GM19240 (cell line): ENCODE results near the gene FLYWCH2.

Experiments
- DNase-seq: peaks from one replicate; pipeline ENCODE4 v3.0.0; 2011; ENCODE audit warnings: low spot score; ENCODE audit not compliant: insufficient read length

FLYWCH2 gene

GRCh38 chr16:2882650-2883457 is at the start of gene FLYWCH2:
FLYWCH2 (plus strand) TSS chr16:2883215; CDS start chr16:2896450, 13,235 bp downstream.
- peak; percentile 95 for DNase-seq

GRCh38 chr16:2833776-2834175 is 49.2 kb upstream of the FLYWCH2 start:
- DNase-seq: no peak

GRCh38 chr16:2834968-2835367 is 48.0 kb upstream of the FLYWCH2 start:
- DNase-seq: no peak

- no peak for DNase-seq
These were observed 47.1 kb upstream of the FLYWCH2 start for GRCh38 chr16:2835638-2836493.

- no peak for DNase-seq
These were observed 46.1 kb upstream of the FLYWCH2 start for GRCh38 chr16:2836646-2837508.

- peak; percentile 58 for DNase-seq
These were observed 44.1 kb upstream of the FLYWCH2 start for GRCh38 chr16:2838928-2839327.

GRCh38 chr16:2839650-2840450 is 43.2 kb upstream of the FLYWCH2 start:
- no peak for DNase-seq

- DNase-seq: no peak
These were observed 42.1 kb upstream of the FLYWCH2 start for GRCh38 chr16:2840914-2841313.

- DNase-seq: no peak
These were observed 41.2 kb upstream of the FLYWCH2 start for GRCh38 chr16:2841606-2842339.

GRCh38 chr16:2842340-2843000 is 40.5 kb upstream of the FLYWCH2 start:
- DNase-seq: no peak

GRCh38 chr16:2843526-2843925 is 39.5 kb upstream of the FLYWCH2 start:
- DNase-seq: no peak

GRCh38 chr16:2845116-2845515 is 37.9 kb upstream of the FLYWCH2 start:
- DNase-seq: no peak

GRCh38 chr16:2846511-2847310 is 36.3 kb upstream of the FLYWCH2 start:
- DNase-seq: no peak

- DNase-seq: no peak
These were observed 33.9 kb upstream of the FLYWCH2 start for GRCh38 chr16:2848933-2849725.

- DNase-seq: no peak
These were observed 30.8 kb upstream of the FLYWCH2 start for GRCh38 chr16:2852003-2852730.

- DNase-seq: no peak
These were observed 30.1 kb upstream of the FLYWCH2 start for GRCh38 chr16:2852731-2853507.
